ENCODE results near the gene TRIOBP. TPM values are rescaled to one million over a fixed set of nuclear protein-coding genes. Genes with fewer than 3 reads are reported as not detected.

Gene TRIOBP
- total and polyA plus RNA-seq, 2 of the 13 experiments (the other 11 are each of a cell fraction or from before 2014, with no cell fraction given), result 6.1 to 15.4 TPM

DNA sequence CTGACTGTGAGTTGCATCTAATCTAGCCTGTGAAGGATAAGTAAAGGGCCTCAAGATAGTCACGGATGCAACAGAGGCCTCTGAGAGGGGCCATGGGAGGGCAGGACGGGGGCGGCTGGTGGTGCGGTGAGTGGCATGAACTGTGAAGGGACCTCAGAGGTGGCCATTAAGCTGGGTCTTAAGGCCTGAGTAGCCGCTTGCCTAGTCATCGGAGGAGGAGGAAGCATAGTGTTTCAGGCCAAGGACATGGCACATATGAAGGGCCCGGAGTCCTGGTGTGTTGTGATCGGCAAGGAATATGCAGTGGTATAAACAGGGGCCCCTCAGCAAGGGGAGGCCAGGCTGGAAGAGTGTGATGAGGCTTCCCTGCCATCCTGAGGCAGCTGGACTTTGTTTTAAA is 51.8 kb downstream of the TRIOBP start:
- DNase-seq (ENCODE audit: low spot score) (no peak), ATAC-seq (no peak), FAIRE-seq (no peak)
- intact Hi-C loops (cut with micrococcal nuclease; ENCODE audit: unreplicated experiment) (loop anchor here (5.0 to 10.0 kb wide), 2 partner anchors 54 to 116 kb away; no protein-coding TSS in a partner anchor), in situ Hi-C loops (cut with HindIII; ENCODE audit: extremely low pct_ligation_motif_present, low pct_unique_long_range_greater_than_20kb) (no loop called here)
- 69% methylated on average over 8 of the region's 8 CpGs for WGBS (ENCODE audit: low lambda C conversion rate)
- no peak overlapping the region for H3K9ac ChIP-seq (ENCODE audit: insufficient read depth, low read depth, low read length)
- no peak overlapping the region for H3K27ac ChIP-seq (ENCODE audit: extremely low read length, insufficient read depth, low read length)
- no peaks in the 10 kb centered on the region for H4K20me1 ChIP-seq (ENCODE audit: insufficient read depth, low read length)
- H3K4me1 ChIP-seq (ENCODE audit: insufficient read depth, low read length), result peaks cover 71% of the 10 kb centered on the region
- TF ChIP-seq HDAC2 (CRISPR knock-in tag; IDR thresholded peaks at IDR 0.05), result no peak
- no peak for TF ChIP-seq DNMT1 (CRISPR knock-in tag; IDR thresholded peaks at IDR 0.05)
- no peak for TF ChIP-seq CHD2 (IDR thresholded peaks at IDR 0.05; ENCODE audit: low read depth, low read length)
- TF ChIP-seq IKZF1 (IDR thresholded peaks at IDR 0.05), result no peak
- TF ChIP-seq, protein P1, sequence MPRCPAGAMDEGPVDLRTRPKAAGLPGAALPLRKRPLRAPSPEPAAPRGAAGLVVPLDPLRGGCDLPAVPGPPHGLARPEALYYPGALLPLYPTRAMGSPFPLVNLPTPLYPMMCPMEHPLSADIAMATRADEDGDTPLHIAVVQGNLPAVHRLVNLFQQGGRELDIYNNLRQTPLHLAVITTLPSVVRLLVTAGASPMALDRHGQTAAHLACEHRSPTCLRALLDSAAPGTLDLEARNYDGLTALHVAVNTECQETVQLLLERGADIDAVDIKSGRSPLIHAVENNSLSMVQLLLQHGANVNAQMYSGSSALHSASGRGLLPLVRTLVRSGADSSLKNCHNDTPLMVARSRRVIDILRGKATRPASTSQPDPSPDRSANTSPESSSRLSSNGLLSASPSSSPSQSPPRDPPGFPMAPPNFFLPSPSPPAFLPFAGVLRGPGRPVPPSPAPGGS (CRISPR knock-in tag; IDR thresholded peaks at IDR 0.05), result no peak
- TF ChIP-seq, protein P2, sequence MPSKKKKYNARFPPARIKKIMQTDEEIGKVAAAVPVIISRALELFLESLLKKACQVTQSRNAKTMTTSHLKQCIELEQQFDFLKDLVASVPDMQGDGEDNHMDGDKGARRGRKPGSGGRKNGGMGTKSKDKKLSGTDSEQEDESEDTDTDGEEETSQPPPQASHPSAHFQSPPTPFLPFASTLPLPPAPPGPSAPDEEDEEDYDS (CRISPR knock-in tag; IDR thresholded peaks at IDR 0.05), result no peak
- TF ChIP-seq ZNF274 (CRISPR knock-in tag; IDR thresholded peaks at IDR 0.05), result no peak
- no peak for TF ChIP-seq ZNF367 (CRISPR knock-in tag; IDR thresholded peaks at IDR 0.05; ENCODE audit: borderline replicate concordance)
- TF ChIP-seq, protein P3, sequence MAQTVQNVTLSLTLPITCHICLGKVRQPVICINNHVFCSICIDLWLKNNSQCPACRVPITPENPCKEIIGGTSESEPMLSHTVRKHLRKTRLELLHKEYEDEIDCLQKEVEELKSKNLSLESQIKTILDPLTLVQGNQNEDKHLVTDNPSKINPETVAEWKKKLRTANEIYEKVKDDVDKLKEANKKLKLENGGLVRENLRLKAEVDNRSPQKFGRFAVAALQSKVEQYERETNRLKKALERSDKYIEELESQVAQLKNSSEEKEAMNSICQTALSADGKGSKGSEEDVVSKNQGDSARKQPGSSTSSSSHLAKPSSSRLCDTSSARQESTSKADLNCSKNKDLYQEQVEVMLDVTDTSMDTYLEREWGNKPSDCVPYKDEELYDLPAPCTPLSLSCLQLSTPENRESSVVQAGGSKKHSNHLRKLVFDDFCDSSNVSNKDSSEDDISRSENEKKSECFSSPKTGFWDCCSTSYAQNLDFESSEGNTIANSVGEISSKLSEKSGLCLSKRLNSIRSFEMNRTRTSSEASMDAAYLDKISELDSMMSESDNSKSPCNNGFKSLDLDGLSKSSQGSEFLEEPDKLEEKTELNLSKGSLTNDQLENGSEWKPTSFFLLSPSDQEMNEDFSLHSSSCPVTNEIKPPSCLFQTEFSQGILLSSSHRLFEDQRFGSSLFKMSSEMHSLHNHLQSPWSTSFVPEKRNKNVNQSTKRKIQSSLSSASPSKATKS (CRISPR knock-in tag; IDR thresholded peaks at IDR 0.05), result no peak
- TF ChIP-seq ZNF614 (CRISPR knock-in tag; IDR thresholded peaks at IDR 0.05; ENCODE audit: borderline replicate concordance), result no peak
- no peak for TF ChIP-seq PRPF4 (IDR thresholded peaks at IDR 0.05; ENCODE audit: low read depth, low read length, poor library complexity, severe bottlenecking)
- TF ChIP-seq MAF1 (CRISPR knock-in tag; IDR thresholded peaks at IDR 0.05; ENCODE audit: borderline replicate concordance), result no peak
- TF ChIP-seq PHF21A (CRISPR knock-in tag; IDR thresholded peaks at IDR 0.05), result no peak
- no peak for TF ChIP-seq NONO (IDR thresholded peaks at IDR 0.05)
- no peak for TF ChIP-seq NONO (CRISPR knock-in tag; conservative IDR thresholded peaks at IDR 0.05)
- no peak for TF ChIP-seq SALL1 (CRISPR knock-in tag; IDR thresholded peaks at IDR 0.05)
- TF ChIP-seq ZNF598 (CRISPR knock-in tag; IDR thresholded peaks at IDR 0.05; ENCODE audit: borderline replicate concordance), result no peak
- TF ChIP-seq ZNF143 (CRISPR knock-in tag; IDR thresholded peaks at IDR 0.05), result no peak
- TF ChIP-seq KLF16 (CRISPR knock-in tag; IDR thresholded peaks at IDR 0.05), result no peak
- H3K79me2 ChIP-seq (ENCODE audit: insufficient read depth, low read length), result peaks cover 14% of the 10 kb centered on the region
- H3K9me3 ChIP-seq (ENCODE audit: low read length), result no peaks in the 10 kb centered on the region
- no peak overlapping the region for H2AFZ ChIP-seq (ENCODE audit: low read length)
- BruUV-seq (replicated peaks), result no TSS peak
- no peak overlapping the region for H3K4me3 ChIP-seq (replicated peaks in 1 of 3; ENCODE audit: insufficient read depth in 1 of 3, low read depth in 2 of 3, low read length in 3 of 3)
- H3K4me2 ChIP-seq (ENCODE audit: low read depth, low read length), result peak overlapping the region; percentile 15; the same call in 1 of the 2 replicates
- H3K27me3 ChIP-seq (ENCODE audit: control insufficient read depth in 1 of 2, insufficient read depth in 2 of 2, low read length in 2 of 2), result no peaks in the 10 kb centered on the region
- CTCF ChIA-PET (ENCODE audit: low intra/inter-chr PET ratio, low total read pairs), result no interaction called here
- POLR2A ChIA-PET, result interaction anchor here (1.4 to 1.7 kb wide), 3 partner anchors 14 to 59 kb away, joined by 4 to 6 read pairs (median 5); partner anchors contain the start of gene GCAT
- H3K36me3 ChIP-seq (replicated peaks in 1 of 2; ENCODE audit: control insufficient read depth in 1 of 2, insufficient read depth in 2 of 2, low read length in 2 of 2), result no peaks in the 10 kb centered on the region; a peak in 2 of 5 replicates
